ENCODE results near the gene CARD11.

GRCh38 chr7:3033136-3033535, 10.5 kb downstream of the CARD11 start:
- TF ChIP-seq POLR2A (IDR thresholded peaks at IDR 0.05; ENCODE audit: low read length) (no peak), GATA1 (IDR thresholded peaks at IDR 0.05; ENCODE audit: low read depth, low read length) (no peak)
